ENCODE data around the gene RBM15. TPM values are rescaled to one million over a fixed set of nuclear protein-coding genes. Genes with fewer than 3 reads are reported as not detected.

RBM15 gene
- total RNA-seq, 1 experiment from 2014 or later = 32.1 TPM

DNA sequence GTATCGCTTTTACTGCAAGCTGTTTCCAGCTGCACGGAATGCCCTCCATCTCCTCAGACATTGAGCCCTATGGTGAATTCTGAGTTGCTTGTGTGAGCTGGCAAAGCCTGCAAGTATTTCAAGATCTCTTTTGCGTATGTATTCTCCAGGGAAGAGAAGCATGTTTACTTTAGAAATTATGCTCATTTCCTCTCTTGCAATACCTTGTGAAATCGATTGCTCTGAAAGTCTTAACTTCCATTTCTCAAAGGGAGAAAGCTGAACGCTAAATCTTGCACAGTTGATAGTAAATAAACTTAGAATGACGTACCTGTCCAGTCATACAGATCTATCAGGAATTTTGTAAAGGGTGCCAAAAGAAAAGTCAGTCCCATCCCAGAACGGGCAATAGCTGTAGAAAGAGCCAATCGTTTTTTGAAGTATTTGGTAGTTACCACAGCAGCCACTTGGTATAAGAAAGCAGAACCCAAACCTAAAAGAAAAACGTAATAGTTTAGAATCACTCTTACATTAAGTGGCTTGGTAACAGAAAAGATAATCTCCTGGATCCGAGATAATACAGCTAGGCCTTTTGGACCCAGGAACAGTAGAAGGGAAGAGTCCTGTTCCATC lies 41.6 kb downstream of the RBM15 start:
- DNase-seq (ENCODE audit: low read depth, low spot score) (no peak), ATAC-seq (no peak)
- intact Hi-C loops (cut with micrococcal nuclease; ENCODE audit: unreplicated experiment) (no loop called here), in situ Hi-C loops (cut with HindIII; ENCODE audit: low pct_unique_long_range_greater_than_20kb, low sequenced_read_pairs) (no loop called here)
- no peak overlapping the region for H3K27ac ChIP-seq (ENCODE audit: low read length)
- no TSS peak for BruUV-seq (replicated peaks)
- ChIA-PET CTCF (no interaction called here), POLR2A (no interaction called here)
- H3K9me3 ChIP-seq (ENCODE audit: control insufficient read depth, insufficient read depth, low read depth, low read length) = no peaks in the 10 kb centered on the region
- no peaks in the 10 kb centered on the region for H3K4me1 ChIP-seq (ENCODE audit: control insufficient read depth, insufficient read depth, low read length)
- no peak for TF ChIP-seq TCF7L2 (IDR thresholded peaks at IDR 0.05; ENCODE audit: low read depth, low read length)
- TF ChIP-seq, protein P1, sequence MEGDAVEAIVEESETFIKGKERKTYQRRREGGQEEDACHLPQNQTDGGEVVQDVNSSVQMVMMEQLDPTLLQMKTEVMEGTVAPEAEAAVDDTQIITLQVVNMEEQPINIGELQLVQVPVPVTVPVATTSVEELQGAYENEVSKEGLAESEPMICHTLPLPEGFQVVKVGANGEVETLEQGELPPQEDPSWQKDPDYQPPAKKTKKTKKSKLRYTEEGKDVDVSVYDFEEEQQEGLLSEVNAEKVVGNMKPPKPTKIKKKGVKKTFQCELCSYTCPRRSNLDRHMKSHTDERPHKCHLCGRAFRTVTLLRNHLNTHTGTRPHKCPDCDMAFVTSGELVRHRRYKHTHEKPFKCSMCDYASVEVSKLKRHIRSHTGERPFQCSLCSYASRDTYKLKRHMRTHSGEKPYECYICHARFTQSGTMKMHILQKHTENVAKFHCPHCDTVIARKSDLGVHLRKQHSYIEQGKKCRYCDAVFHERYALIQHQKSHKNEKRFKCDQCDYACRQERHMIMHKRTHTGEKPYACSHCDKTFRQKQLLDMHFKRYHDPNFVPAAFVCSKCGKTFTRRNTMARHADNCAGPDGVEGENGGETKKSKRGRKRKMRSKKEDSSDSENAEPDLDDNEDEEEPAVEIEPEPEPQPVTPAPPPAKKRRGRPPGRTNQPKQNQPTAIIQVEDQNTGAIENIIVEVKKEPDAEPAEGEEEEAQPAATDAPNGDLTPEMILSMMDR (IDR thresholded peaks at IDR 0.05) = no peak
- TF ChIP-seq, protein P2, sequence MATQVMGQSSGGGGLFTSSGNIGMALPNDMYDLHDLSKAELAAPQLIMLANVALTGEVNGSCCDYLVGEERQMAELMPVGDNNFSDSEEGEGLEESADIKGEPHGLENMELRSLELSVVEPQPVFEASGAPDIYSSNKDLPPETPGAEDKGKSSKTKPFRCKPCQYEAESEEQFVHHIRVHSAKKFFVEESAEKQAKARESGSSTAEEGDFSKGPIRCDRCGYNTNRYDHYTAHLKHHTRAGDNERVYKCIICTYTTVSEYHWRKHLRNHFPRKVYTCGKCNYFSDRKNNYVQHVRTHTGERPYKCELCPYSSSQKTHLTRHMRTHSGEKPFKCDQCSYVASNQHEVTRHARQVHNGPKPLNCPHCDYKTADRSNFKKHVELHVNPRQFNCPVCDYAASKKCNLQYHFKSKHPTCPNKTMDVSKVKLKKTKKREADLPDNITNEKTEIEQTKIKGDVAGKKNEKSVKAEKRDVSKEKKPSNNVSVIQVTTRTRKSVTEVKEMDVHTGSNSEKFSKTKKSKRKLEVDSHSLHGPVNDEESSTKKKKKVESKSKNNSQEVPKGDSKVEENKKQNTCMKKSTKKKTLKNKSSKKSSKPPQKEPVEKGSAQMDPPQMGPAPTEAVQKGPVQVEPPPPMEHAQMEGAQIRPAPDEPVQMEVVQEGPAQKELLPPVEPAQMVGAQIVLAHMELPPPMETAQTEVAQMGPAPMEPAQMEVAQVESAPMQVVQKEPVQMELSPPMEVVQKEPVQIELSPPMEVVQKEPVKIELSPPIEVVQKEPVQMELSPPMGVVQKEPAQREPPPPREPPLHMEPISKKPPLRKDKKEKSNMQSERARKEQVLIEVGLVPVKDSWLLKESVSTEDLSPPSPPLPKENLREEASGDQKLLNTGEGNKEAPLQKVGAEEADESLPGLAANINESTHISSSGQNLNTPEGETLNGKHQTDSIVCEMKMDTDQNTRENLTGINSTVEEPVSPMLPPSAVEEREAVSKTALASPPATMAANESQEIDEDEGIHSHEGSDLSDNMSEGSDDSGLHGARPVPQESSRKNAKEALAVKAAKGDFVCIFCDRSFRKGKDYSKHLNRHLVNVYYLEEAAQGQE (IDR thresholded peaks at IDR 0.05; ENCODE audit: insufficient read depth in 1 of 2, low read depth in 2 of 2, low read length in 1 of 2) = no peak
- no peak for TF ChIP-seq SIN3A (IDR thresholded peaks at IDR 0.05; ENCODE audit: borderline replicate concordance, insufficient read depth, low read depth, low read length)
- no peak for TF ChIP-seq POLR2AphosphoS5 (IDR thresholded peaks at IDR 0.05; ENCODE audit: low read depth, low read length)
- H3K36me3 ChIP-seq (ENCODE audit: control insufficient read depth, insufficient read depth, low read length) = peaks cover 5% of the 10 kb centered on the region; the same call in 1 of the 2 replicates
- H3K4me3 ChIP-seq (ENCODE audit: low read depth in 2 of 2, low read length in 2 of 2) = no peak overlapping the region
- no peaks in the 10 kb centered on the region for H3K27me3 ChIP-seq (ENCODE audit: control insufficient read depth, insufficient read depth, low read length)

DNA sequence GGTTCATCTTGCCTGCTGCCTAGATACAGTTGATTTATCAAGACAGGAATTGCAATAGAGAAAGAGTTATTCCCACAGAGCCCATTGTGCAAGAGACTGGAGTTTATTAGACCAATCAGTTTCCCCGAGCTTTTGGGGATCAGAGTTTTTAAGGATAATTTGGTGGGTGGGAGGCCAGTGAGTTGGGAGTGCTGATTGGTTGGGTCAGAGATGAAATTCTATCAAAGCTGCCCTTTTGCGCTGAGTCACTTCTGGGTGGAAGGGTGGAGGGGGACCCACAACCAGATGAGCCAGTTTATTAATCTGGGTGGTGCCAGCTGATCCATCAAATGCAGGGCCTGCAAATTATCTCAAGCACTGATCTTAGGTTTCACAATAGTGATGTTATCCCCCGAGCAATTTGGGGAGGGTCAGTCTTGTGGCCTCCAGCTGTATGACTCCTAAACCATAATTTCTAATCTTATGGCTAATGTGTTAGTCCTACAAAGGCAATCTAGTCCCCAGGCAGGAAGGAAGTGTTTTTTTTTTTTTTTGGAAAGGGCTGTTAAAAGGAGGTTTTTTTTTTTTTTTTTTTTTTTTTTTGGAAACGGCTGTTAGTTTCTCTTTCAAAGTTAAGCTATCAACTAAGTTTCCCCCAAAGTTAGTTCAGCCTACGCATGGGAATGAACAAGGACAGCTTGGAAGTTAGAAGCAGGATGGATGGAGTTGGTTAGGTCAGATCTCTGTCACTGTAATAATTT lies 44.2 kb downstream of the RBM15 start:
- Histone ChIP-seq H3K4me1 (ENCODE audit: control insufficient read depth, insufficient read depth, low read length) (no peaks in the 10 kb centered on the region), H3K36me3 (ENCODE audit: control insufficient read depth, insufficient read depth, low read length) (no peaks in the 10 kb centered on the region), H3K27me3 (ENCODE audit: control insufficient read depth, insufficient read depth, low read length) (no peaks in the 10 kb centered on the region), H3K4me3 (ENCODE audit: low read depth in 2 of 2, low read length in 2 of 2) (no peak overlapping the region), H3K27ac (ENCODE audit: low read length) (no peak overlapping the region), H3K9me3 (ENCODE audit: control insufficient read depth, insufficient read depth, low read depth, low read length) (no peaks in the 10 kb centered on the region)
- BruUV-seq (replicated peaks) = no TSS peak
- ATAC-seq (no peak), DNase-seq (ENCODE audit: low read depth, low spot score) (no peak)
- POLR2A ChIA-PET = interaction anchor here (0.6 to 0.7 kb wide), 2 partner anchors 80 to 83 kb away, joined by 14 to 17 read pairs; no protein-coding TSS in a partner anchor
- CTCF ChIA-PET = no interaction called here
- TF ChIP-seq TCF7L2 (IDR thresholded peaks at IDR 0.05; ENCODE audit: low read depth, low read length) (no peak), SIN3A (IDR thresholded peaks at IDR 0.05; ENCODE audit: borderline replicate concordance, insufficient read depth, low read depth, low read length) (no peak), POLR2AphosphoS5 (IDR thresholded peaks at IDR 0.05; ENCODE audit: low read depth, low read length) (no peak)
- TF ChIP-seq, protein P1 (IDR thresholded peaks at IDR 0.05) = no peak
- TF ChIP-seq, protein P2 (IDR thresholded peaks at IDR 0.05; ENCODE audit: insufficient read depth in 1 of 2, low read depth in 2 of 2, low read length in 1 of 2) = no peak
- in situ Hi-C loops (cut with HindIII; ENCODE audit: low pct_unique_long_range_greater_than_20kb, low sequenced_read_pairs) (no loop called here), intact Hi-C loops (cut with micrococcal nuclease; ENCODE audit: unreplicated experiment) (no loop called here)
